ENCODE results near the gene ACSF2. TPM values are rescaled to one million over a fixed set of nuclear protein-coding genes. Genes with fewer than 3 reads are reported as not detected.

The ACSF2 gene
- total RNA-seq, 1 donor from 2014 or later: 28.8 TPM

- H3K36me3 Mint-ChIP-seq: no peaks in the 10 kb centered on the region
- H3K4me2 ChIP-seq: no peak overlapping the region
- H3K4me1 ChIP-seq: peaks cover 3% of the 10 kb centered on the region
- H4K20me1 ChIP-seq (ENCODE audit: low read depth): peaks cover 5% of the 10 kb centered on the region
- no peak overlapping the region for H2AFZ ChIP-seq (replicated peaks)
- H3K36me3 ChIP-seq: no peaks in the 10 kb centered on the region
- H3K9me3 Mint-ChIP-seq: no peaks in the 10 kb centered on the region
- no peak overlapping the region for H3K4me3 Mint-ChIP-seq
- H3K27me3 ChIP-seq: peaks cover 18% of the 10 kb centered on the region
- no peak for DNase-seq (ENCODE audit: low spot score)
- no peak overlapping the region for H3K4me3 ChIP-seq
- no peak overlapping the region for H3K27ac ChIP-seq
- no peak for TF ChIP-seq EZH2 (IDR thresholded peaks at IDR 0.05)
- TF ChIP-seq, protein P1, sequence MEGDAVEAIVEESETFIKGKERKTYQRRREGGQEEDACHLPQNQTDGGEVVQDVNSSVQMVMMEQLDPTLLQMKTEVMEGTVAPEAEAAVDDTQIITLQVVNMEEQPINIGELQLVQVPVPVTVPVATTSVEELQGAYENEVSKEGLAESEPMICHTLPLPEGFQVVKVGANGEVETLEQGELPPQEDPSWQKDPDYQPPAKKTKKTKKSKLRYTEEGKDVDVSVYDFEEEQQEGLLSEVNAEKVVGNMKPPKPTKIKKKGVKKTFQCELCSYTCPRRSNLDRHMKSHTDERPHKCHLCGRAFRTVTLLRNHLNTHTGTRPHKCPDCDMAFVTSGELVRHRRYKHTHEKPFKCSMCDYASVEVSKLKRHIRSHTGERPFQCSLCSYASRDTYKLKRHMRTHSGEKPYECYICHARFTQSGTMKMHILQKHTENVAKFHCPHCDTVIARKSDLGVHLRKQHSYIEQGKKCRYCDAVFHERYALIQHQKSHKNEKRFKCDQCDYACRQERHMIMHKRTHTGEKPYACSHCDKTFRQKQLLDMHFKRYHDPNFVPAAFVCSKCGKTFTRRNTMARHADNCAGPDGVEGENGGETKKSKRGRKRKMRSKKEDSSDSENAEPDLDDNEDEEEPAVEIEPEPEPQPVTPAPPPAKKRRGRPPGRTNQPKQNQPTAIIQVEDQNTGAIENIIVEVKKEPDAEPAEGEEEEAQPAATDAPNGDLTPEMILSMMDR (IDR thresholded peaks at IDR 0.05): no peak
- H3K79me2 ChIP-seq (ENCODE audit: low read depth): no peaks in the 10 kb centered on the region
- peaks cover 33% of the 10 kb centered on the region for H3F3A ChIP-seq (ENCODE audit: low read depth)
- no peaks in the 10 kb centered on the region for H3K9me3 ChIP-seq (ENCODE audit: low read depth)
- peaks cover 16% of the 10 kb centered on the region for H3K4me1 Mint-ChIP-seq
- H3K27ac Mint-ChIP-seq: no peak overlapping the region
- no peak overlapping the region for H3K9ac ChIP-seq
- peaks cover 2% of the 10 kb centered on the region for H3K27me3 Mint-ChIP-seq (ENCODE audit: insufficient read depth, low read depth)
Measured at GRCh38 chr17:50481648-50482047, 55.6 kb downstream of the ACSF2 start.

- no peak overlapping the region for H3K27ac ChIP-seq
- Mint-ChIP-seq H3K27ac (no peak overlapping the region), H3K27me3 (ENCODE audit: insufficient read depth, low read depth) (peaks cover 2% of the 10 kb centered on the region), H3K36me3 (no peaks in the 10 kb centered on the region), H3K4me3 (no peak overlapping the region), H3K4me1 (peaks cover 16% of the 10 kb centered on the region), H3K9me3 (no peaks in the 10 kb centered on the region)
- peaks cover 5% of the 10 kb centered on the region for H4K20me1 ChIP-seq (ENCODE audit: low read depth)
- no peaks in the 10 kb centered on the region for H3K79me2 ChIP-seq (ENCODE audit: low read depth)
- H3K4me3 ChIP-seq: no peak overlapping the region
- H3K9ac ChIP-seq: no peak overlapping the region
- H3K27me3 ChIP-seq: peaks cover 14% of the 10 kb centered on the region
- no peak for DNase-seq (ENCODE audit: low spot score)
- H3K36me3 ChIP-seq: no peaks in the 10 kb centered on the region
- no peak overlapping the region for H3K4me2 ChIP-seq
- peaks cover 28% of the 10 kb centered on the region for H3F3A ChIP-seq (ENCODE audit: low read depth)
- H2AFZ ChIP-seq (replicated peaks): no peak overlapping the region
- no peak for TF ChIP-seq EZH2phosphoT487 (IDR thresholded peaks at IDR 0.05)
- TF ChIP-seq, protein P1 (IDR thresholded peaks at IDR 0.05): no peak
- no peak for TF ChIP-seq EZH2 (IDR thresholded peaks at IDR 0.05)
- H3K9me3 ChIP-seq (ENCODE audit: low read depth): no peaks in the 10 kb centered on the region
- peaks cover 3% of the 10 kb centered on the region for H3K4me1 ChIP-seq
Measured at GRCh38 chr17:50482110-50482509, 56.1 kb downstream of the ACSF2 start.

GRCh38 chr17:50482516-50482915, 56.5 kb downstream of the ACSF2 start:
- Histone ChIP-seq H3K27ac (no peak overlapping the region), H3K9ac (no peak overlapping the region), H3K4me3 (no peak overlapping the region), H3K27me3 (peaks cover 9% of the 10 kb centered on the region), H3K4me2 (no peak overlapping the region), H3K9me3 (ENCODE audit: low read depth) (no peaks in the 10 kb centered on the region), H4K20me1 (ENCODE audit: low read depth) (peaks cover 5% of the 10 kb centered on the region), H2AFZ (replicated peaks) (no peak overlapping the region), H3K4me1 (peaks cover 3% of the 10 kb centered on the region), H3K79me2 (ENCODE audit: low read depth) (no peaks in the 10 kb centered on the region), H3F3A (ENCODE audit: low read depth) (peaks cover 24% of the 10 kb centered on the region), H3K36me3 (no peaks in the 10 kb centered on the region)
- Mint-ChIP-seq H3K9me3 (no peaks in the 10 kb centered on the region), H3K27ac (no peak overlapping the region), H3K36me3 (no peaks in the 10 kb centered on the region), H3K27me3 (ENCODE audit: insufficient read depth, low read depth) (peaks cover 2% of the 10 kb centered on the region), H3K4me1 (peaks cover 16% of the 10 kb centered on the region), H3K4me3 (no peak overlapping the region)
- TF ChIP-seq, protein P1 (IDR thresholded peaks at IDR 0.05): peak; percentile 95
- TF ChIP-seq EZH2 (IDR thresholded peaks at IDR 0.05): no peak
- DNase-seq (ENCODE audit: low spot score): peak; percentile 85

Measured in neural progenitor cell (in vitro differentiated cells).